ENCODE data around the gene RPTOR.
"Not testable (repeated sequence)": the region's sequence is repeated elsewhere in the genome, so short reads cannot be mapped to it uniquely, and the experiment has no call there.

Gene RPTOR

DNA sequence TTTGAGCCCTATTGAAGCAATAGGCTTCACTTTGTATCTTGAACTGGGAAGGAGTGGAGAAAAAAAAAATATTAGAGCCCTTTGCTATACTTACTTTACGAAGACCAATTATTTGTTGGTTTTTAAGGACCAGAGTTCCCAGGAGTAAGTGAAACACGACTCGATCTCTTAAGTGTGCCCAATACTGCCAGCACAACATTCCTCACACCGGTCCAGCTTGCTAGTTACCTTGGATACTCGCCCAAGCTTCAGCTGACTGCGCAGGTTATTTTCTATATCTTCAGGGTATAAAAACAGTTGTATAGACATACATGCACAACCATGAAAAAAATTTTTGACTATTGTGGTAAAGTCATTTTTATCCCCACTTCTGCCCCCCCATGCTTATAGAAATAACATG is 72.1 kb downstream of the RPTOR start:
- DNase-seq (ENCODE audit: low read depth) = no peak

DNA sequence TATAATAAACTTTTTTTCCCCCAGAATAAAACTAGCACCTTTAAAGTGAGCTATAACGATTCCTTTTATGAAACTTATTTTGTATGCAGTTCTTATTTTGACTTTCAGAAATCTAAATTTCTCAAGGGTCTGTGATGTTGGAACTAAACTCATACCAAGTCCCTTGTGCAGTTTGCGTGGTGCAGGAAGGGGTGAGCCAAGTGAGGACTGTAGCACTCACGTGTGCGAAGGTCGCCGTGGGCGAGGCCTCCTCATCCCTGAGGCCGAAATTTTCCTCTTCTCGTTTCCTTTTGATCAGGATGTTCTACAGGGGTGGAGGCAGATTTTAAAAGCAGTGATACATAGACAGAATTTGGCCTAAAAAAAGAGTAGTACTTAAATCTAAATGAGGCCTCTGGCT is 73.7 kb downstream of the RPTOR start:
- no peak for DNase-seq (ENCODE audit: low read depth)

DNA sequence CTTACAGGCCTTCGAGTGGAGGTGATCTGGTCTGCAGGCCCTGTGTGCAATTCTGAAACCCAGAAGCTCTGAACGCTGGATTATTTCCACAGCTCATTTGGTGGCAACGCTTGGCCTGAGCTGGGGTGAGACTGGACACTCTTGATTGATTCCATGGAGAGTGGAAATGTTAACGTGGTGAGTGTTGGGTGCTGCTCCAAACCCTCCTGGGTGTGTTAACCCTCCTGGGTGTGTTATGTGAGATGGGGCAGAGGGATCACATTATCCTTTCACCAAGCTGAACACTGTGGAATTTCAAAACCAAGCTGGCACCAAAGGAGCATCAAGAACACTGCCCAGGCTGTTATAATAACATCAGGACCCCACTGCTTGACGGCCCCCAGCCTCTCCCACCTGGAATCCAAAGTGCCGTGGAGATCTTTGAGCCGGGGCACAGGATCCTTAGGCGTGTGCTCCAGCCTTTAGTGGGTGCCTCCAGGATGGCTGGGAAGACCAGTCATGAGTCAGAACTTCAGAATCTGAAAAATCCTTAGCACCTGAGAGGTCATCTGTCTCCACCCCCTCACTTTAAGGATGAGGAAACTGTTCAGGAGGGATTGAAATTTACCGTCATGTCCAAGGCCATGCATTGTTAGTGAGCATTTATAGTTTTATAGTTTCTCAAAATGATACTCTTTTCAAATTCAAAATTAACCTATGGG is 75.0 kb downstream of the RPTOR start:
- peak; percentile 25 for DNase-seq (ENCODE audit: low read depth)

DNA sequence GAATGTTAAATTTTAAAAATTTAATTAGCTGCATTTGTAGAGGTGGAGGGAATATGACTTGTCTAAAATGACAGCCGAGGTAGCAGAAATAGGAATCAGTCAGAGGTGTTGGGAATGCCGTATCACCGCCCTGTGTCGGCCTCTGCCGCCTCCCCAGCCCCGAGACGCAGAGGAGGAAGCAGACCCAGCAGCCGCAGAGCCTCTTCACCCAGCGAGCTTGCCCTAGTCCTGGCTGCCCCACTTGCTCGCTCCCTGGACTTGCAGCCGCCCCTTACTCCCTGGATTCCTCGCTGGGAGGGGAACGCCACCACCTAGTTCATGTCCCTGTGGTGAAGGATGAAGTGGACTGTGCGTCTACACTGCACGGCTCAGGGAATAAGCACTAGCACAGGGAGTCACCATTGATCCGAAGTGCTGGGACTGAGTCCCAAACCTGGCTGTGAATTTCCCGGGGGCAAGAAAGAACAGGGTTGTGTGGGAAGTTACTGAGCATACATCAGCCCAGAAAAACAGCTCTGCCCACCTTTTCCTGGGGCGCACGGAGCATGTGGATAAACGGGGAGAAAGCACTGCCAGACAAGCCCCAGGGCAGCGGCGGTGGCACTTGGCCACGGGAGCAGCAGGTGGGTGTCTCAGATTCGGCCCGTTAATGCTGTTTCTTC is 76.8 kb downstream of the RPTOR start:
- no peak for DNase-seq (ENCODE audit: low read depth)

DNA sequence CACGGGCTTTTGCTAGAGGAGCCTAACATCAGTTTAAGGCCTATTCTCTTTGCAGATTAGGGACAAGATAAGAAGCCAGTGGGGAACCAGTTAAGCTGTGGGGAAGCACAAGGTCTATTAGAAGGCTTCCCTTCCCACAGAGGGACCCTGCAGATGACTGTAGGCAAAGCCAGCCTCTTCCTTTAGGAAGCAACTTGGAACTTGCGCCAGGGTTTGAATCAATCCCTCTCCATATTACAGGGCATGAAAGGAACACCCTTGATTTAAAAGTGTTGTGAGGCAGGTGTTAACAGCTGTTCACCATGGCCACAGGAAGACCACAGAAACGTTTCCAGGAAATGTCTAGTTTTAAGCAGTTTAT is 77.3 kb downstream of the RPTOR start:
- DNase-seq (ENCODE audit: low read depth) = no peak

DNA sequence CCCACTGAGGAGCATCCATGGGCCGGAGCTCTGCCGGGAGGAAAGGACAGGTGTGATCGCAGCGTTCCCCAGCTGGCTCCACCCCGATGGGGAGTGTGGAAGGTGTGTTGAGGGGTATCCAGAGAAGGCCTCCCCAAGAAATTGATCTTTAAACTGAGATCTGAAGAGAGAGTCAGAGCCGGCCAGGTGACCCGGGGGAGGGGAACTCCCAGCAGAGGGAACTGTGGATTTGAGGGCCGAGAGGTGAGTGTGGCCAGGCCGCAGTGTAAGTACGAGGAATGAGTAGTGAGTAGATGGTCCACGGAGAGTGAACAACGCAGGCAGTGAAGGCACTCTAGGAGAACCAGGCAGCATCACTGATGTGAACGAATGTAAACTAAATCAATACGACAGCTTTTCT is 80.2 kb downstream of the RPTOR start:
- no peak for DNase-seq (ENCODE audit: low read depth)

DNA sequence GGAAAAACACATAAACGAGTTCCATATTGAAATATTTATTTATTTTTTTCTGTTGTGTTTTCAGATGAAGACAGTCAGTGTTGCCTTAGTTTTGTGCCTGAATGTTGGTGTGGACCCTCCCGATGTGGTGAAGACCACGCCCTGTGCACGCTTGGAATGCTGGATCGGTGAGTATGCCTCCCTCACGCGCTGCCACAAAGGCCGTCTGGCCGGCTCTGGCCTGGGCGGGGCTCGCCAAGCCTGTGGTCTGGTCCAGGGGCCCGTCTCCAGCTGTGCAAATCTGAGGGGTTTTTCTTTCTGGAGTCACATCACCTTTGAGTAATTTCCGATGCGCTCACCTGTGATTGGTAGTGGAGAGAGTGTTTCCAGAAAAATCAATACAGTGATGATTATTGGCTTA is 81.0 kb downstream of the RPTOR start:
- no peak for DNase-seq (ENCODE audit: low read depth)

DNA sequence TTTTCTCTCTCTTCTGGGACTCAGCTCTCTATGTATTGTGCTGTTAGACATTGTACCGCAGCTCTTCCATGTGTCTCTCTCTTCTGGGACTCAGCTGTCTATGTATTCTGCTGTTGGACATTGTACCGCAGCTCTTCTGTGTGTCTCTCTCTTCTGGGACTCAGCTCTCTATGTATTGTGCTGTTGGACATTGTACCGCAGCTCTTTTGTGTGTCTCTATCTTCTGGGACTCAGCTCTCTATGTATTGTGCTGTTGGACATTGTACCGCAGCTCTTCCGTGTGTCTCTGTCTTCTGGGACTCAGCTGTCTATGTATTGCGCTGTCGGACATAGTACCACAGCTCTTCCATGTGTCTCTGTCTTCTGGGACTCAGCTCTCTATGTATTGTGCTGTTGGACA is 84.2 kb downstream of the RPTOR start:
- DNase-seq (ENCODE audit: low read depth) = not testable (repeated sequence)

DNA sequence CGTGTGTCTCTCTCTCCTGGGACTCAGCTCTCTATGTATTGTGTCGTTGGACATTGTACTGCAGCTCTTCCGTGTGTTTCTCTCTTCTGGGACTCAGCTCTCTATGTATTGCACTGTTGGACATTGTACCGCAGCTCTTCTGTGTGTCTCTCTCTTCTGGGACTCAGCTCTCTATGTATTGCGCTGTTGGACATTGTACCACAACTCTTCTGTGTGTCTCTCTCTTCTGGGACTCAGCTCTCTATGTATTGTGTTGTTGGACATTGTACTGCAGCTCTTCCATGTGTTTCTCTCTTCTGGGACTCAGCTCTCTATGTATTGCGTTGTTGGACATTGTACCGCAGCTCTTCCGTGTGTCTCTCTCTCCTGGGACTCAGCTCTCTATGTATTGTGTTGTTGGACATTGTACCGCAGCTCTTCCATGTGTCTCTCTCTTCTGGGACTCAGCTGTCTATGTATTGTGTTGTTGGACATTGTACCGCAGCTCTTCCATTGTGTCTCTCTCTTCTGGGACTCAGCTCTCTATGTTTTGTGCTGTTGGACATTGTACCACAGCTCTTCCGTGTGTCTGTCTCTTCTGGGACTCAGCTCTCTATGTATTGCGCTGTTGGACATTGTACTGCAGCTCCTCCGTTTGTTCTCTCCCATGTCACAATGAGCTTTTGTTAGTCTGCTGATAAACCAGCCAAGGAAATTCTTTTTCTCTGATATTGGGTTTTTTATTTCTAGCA is 84.8 kb downstream of the RPTOR start:
- DNase-seq (ENCODE audit: low read depth) = no peak

DNA sequence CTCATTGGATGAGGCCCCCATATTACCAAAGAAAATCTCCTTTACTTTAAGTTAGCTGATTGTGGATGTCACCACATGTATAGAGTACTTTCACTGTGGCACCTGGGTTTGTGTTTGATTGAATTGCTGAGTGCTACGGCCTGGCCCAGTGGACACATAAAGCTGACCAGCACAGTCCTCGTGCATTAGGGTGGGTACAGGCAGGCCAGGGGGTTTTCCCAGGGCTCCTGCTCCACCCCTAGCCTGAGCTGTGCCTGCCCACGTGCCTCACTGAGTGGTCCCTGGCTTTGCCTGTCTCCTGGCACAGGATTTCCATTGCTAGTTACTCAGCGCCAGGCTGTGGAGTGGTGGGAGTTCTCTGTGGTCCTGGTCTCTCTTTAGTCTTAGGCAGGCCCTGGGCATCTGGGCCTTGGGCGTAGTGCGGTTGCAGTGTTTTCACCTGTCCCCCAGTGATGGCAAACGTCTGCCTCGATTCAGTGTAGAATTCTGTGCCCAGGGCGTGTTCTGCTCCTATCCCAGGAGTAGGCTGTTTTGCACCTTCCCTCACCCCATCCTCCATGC is 86.0 kb downstream of the RPTOR start:
- DNase-seq (ENCODE audit: low read depth) = no peak

DNA sequence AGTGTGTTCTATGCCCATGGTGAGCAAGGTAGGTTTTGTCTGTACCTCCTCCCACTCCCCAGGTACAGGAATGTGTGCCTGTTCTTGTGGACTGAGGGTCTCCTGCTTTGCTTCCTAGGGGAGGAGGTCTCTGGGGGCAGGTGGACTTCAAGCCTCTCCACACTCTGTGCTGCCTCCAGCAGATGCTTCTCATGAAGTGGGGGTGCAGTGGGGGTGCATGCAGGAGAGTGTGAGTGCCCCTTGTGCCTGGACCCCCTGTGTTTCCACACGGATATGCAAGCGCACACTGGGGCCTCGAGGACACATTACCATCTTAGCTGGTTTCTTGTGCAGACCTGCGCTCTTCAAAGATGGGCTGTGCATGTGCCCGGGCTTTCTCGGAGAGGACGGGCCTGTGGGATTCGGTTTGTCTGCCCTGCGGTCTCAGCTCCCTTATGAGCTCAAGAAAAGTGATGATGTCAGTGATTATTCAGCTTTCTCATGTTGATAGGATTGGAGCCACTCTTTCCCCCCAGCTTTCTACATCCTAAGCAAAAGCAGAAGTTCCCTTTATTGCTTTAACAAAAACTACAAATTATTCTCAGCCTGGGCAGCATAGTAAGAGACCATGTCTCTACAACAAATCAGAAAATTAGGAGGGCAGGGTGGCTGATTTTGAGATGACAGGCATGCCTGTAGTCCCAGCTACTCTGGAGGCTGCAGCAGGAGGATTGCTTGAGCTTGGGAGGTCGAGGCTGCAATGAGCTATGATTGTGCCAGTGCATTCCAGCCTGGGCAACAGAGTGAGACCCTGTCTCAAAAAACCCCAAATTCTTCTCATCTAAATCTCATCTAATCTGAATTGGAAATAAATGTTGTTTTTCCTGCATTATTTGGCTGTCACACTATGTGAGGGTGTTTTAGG is 86.8 kb downstream of the RPTOR start:
- DNase-seq (ENCODE audit: low read depth) = no peak

DNA sequence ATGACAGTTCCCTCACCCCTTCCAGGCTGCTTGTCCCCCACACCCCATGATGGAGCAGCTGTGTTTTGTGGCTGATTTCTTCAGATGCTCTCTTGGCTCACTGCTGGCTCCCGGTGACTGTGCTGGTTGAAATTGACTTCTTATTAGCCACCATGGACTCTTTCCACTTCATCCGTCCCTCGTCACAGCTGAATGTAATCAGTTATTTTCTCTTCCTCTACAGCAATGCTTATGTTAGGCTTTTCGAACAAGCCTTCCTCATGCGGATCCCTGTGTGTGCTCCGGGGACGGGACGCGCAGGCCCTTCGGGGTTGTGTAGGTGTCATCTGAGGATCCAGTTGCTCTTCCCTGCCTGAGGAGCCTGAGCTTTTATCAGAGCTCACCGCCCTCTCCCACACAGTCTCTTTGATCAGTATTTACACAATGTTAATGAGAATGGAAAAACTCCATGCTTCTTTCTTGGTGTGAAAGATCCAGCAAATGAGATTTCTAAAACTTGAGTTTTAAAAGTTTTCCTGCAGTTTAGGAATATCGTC is 87.5 kb downstream of the RPTOR start:
- DNase-seq (ENCODE audit: low read depth) = no peak

DNA sequence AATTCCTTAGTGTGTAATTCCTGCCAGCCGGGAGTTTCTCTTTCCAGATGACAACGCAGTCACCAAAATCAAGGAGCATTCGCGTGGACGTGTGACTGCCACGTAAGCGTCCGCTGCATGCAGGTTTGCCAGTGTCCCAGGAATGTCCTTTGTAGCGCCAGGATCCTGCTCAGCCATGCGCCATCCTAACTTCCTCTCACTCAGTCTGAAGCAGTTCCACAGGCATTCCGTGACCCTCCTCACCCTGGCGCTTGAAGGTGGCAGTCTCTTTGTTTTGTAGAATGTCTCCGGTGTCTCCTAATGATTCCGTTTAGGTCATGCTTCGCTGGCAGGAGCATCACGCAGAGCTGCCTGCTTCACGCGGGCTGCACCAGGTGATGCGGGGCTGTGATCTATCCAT is 88.6 kb downstream of the RPTOR start:
- DNase-seq (ENCODE audit: low read depth) = no peak

DNA sequence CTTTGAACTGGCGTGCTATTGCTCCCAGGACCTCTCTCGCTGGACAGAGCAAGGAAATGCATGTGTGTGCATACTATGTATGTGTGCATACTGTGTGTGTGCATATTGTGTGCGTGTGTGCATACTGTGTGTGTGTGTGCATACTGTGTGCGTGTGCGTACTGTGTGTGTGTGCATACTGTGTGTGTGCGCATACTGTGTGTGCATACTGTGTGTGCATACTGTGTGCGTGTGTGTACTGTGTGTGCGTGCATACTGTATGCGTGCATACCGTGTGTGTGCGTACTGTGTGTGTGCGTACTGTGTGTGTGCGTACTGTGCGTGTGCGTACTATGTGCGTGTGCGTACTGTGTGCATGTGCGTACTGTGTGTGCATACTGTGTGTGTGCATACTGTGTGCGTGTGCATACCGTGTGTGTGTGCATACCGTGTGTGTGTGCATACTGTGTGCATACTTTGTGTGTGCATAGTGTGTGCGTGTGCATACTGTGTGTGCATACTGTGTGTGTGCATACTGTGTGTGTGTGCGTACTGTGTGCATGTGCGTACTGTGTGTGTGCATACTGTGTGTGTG is 89.4 kb downstream of the RPTOR start:
- no peak for DNase-seq (ENCODE audit: low read depth)

DNA sequence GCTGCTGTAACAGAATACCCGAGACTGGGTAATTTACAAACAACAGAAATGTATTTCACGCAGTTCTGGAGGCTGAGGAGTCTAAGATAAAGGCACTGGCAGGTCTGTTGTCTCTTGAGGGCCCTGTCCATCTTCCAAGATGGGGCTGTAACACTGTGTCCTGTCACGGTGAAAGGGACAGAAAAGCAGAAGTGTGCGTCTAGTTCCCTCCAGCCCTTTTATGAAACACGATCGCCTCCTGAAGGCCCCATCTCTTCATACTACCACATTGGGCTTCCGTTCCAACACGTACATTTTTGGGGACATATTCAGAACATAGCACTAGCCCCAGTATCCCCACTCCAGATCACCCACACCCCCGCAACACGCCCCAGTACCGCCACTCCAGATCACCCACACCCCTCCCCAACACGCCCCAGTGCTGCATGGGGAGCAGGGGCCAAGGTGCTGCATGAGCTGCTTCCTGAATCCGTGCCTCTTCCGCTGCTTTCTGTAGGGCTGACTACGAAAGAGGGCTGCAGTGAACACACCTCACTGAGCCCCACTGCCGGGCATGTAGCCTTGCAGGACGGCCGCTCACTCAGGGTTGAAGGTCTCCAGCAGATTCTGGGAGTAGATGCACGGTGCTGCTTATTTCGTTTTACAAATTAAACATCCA is 91.9 kb downstream of the RPTOR start:
- no peak for DNase-seq (ENCODE audit: low read depth)

DNA sequence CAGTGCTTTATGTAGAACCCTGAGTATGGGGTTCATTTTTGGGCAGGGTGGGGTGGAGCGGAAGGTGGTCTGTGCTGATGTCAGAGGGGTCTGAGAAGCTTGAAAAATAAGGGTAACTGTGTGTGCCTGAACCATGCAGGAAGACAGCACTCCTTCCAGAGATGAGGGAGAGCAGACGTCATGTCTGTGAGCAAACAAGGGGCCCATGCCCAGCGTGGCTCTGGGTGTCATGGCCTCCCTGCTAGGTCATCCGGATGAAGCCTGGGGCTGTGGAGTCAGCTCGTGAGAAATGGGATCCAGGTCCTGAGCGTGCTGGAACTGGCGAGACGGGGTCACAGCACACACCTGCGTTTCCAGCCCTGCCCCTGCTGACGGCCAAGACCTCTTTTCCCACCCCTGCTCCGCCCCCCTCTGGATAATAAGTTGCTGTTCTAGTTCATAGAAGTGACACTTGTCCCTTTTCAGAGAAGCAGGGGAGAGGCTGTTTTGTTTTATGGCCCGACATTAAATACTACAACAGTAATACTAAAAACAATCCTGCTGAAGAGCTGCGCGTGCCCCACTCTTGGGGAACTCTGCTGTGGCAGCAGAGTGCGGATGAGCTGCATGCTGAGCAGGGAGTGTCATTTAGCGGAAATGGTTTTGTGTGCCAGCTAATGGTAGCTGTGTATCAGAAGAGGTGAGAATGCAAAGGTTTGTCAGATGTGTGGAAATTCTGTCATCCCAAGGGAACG is 92.6 kb downstream of the RPTOR start:
- DNase-seq (ENCODE audit: low read depth) = no peak

DNA sequence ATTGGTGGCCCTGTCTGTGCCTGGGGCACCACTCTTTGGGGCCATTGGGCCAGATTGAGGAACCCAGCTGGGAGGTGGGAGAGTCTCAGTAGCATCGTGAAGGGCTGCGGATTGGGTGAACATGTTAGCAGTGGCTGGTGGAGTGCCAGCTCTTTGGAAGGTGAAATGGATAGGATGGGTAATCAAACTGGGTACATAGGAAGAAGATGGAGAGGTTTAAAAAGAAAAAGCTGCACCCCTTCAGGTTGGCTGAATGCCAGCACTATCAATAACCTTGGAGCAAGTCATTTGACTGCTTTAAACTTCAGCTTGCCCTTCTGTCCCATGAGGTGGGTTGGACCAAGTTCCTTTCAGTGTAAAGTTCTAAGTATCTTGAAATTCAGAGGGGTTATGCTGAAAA is 95.0 kb downstream of the RPTOR start:
- no peak for DNase-seq (ENCODE audit: low read depth)

DNA sequence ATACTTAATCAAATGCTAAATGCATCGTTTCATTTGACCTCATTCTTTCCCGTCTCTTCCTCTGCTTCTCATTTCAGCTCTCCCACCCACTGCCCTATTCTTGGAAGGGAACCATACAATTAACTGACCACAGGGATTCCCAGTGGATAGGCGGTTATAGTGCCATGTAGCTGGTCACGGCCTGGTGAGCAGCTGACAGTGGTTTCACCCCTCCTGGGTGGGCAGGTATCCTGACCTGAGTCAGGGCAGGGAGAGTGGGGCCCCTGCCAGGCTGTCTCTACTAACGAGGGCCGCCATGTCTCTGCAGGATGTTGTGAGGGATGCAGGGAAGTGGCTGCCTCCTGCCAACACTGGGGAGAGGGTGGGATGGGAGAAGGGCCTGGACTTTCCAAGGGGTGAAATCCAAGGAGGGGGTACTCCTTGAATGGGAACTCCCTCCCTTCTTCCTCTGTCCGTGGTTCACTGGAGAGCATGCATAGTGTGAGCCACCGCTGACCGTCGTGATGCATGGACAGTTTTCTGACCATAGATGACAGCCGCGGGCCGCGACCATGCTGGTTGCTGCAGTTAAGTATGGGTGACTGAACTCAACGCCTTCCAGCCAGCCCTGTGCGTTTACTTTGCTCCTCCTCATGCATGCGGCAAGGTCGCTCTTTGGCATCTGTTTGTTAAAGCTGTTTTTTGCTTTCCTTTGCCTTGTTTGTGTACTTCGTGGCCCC is 95.9 kb downstream of the RPTOR start:
- DNase-seq (ENCODE audit: low read depth) = no peak

DNA sequence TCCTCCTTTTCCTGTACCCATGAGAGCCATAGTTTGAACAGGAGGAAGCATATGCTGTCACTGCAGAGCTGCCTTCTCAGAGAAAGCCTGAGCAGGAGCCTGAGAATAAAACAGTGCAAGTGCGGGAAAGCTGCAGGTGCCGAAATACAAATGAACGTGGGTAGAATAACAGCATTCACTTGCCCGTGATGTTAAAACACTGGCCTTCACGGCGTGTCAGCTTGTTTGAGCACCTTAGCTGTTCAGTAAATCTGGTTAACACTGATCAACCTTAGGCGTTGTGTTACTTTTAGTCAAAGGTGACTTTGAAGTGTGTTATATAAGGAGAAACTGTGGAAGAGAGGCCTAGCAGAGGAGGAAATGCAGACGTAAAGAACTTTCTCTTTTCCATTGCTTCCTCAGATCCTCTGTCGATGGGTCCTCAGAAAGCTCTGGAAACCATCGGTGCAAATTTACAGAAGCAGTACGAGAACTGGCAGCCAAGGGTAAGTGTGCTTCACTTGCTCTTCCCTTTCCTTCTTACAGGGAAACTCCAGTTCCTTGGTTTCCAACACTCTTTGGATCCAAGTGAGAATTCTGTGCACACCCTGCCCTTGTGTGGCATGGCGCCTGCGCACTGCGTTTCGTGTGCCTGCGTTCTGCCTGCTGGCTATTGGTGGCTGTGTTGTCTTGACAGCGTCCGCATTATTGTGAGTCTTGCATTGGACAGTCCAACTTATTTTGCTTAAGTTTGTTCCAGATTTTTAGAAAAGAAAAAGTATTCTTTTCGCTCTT is 98.9 kb downstream of the RPTOR start:
- DNase-seq (ENCODE audit: low read depth) = no peak

Measured in iris pigment epithelial cell (primary cell).